Ovary (tissue), 9 donors: ENCODE measurements around the gene XIRP2. TPM values are rescaled to one million over a fixed set of nuclear protein-coding genes. Genes with fewer than 3 reads are reported as not detected.

Source experiments
- DNase-seq, 5 donors: peaks; one replicate each; pipeline ENCODE4 v3.0.0-alpha.2; 2019 to 2020
- H3K27ac ChIP-seq, 2 donors: fragments of 200-600 bp; one replicate each; pipeline versions ENCODE4 v1.5.1 to v1.8.0; 2019 to 2022
- H3K27me3 ChIP-seq: fragments of 200-600 bp; one replicate; pipeline ENCODE4 v1.8.0; 2022
- H3K36me3 ChIP-seq: fragments of 200-600 bp; sonication (generic); one replicate; pipeline ENCODE4 v1.5.1; 2019
- H3K4me1 ChIP-seq: one replicate; pipeline ENCODE4 v1.8.1; 2013; ENCODE audit warnings: mild to moderate bottlenecking, moderate library complexity; ENCODE audit not compliant: insufficient read depth
- H3K4me3 ChIP-seq: fragments of 200-600 bp; sonication (generic); one replicate; pipeline ENCODE4 v1.5.1; 2017
- H3K9me3 ChIP-seq, 2 donors: fragments of 200-600 bp in 1 of 2; sonication (generic) in 1 of 2; one replicate each; pipeline versions ENCODE4 v1.5.1 to v1.8.1; 2013 to 2019; ENCODE audit warnings: mild to moderate bottlenecking in 1 of 2, moderate library complexity in 1 of 2
- EP300 ChIP-seq: sonication (generic); formaldehyde crosslinking; IDR thresholded peaks from one replicate; pipeline ENCODE4 v1.6.1; 2017; ENCODE audit warnings: antibody characterized with exemption
- POLR2A ChIP-seq: fragments of 450-650 bp; IDR thresholded peaks from one replicate; pipeline ENCODE4 v1.6.1; 2017; ENCODE audit warnings: antibody characterized with exemption, mild to moderate bottlenecking, moderate library complexity
- WGBS, 3 donors: extraction: QIAGEN DNeasy Blood & Tissue Kit in 1 of 3; methylation state at CpG; one replicate each; pipeline versions ENCODE4 v1.1.5 to v1.1.7; 2013 to 2017; 5-methylcytosine and 5-hydroxymethylcytosine counted together
- intact Hi-C, 4 donors: fragments of 100-400 bp; cut with DNase I; formaldehyde crosslinking; loops; one replicate each; pipeline versions ENCODE4 v1.11.0 to v1.15.1; 2022 to 2023
- polyA plus RNA-seq, 2 donors: library from polyadenylated mRNA; stranded (reverse); fragments of 200-250 nt in 1 of 2; fragments of 350-450 nt in 1 of 2; fragmentation: Illumina TruSeq in 1 of 2; extraction: RNeasy Lipid Tissue Mini Kit (QIAGEN cat#74804) in 1 of 2; gene quantifications; one replicate each; pipeline ENCODE4 v1.2.3, GENCODE V29; 2013 to 2014
- total RNA-seq, 7 donors: library from RNA; depleted of rRNA in 2 of 7; stranded (reverse); fragments of >200 nt in 2 of 7; fragmentation: NEBNext Ultra II Directional in 3 of 7; extraction: Animal tissue kit (Norgen Biotek cat#: 25700) in 3 of 7; gene quantifications; one replicate each; pipeline versions ENCODE4 v1.1.0 to v1.2.4, GENCODE V29; 2016 to 2023
- TF ChIP-seq, protein P1 (sequence below), 3 donors: fragments of 450-650 bp in 2 of 3; fragments of 200-600 bp in 1 of 3; IDR thresholded peaks; one replicate each; pipeline versions ENCODE4 v1.5.1 to v1.8.0; 2016 to 2022; ENCODE audit warnings: antibody characterized with exemption in 3 of 3, mild to moderate bottlenecking in 1 of 3
- donor health status: DM: no; HTN: no; CAD: no; lungs with moderate emphysema.
- donor health status: DM: no; HTN: no; CAD: no.
- donor health status: Bipolar disorder and iron deficiency.
- donor health status: DM: yes; HTN: yes; CAD: no.
- donor health status: DM: no; HTN: no; CAD: no.
- donor health status: DM: yes; HTN: yes; CAD: no.

Gene XIRP2
- total and polyA plus RNA-seq, 9 donors = 0.03 to 0.47 (median 0.12) TPM; not detected in 4

DNA sequence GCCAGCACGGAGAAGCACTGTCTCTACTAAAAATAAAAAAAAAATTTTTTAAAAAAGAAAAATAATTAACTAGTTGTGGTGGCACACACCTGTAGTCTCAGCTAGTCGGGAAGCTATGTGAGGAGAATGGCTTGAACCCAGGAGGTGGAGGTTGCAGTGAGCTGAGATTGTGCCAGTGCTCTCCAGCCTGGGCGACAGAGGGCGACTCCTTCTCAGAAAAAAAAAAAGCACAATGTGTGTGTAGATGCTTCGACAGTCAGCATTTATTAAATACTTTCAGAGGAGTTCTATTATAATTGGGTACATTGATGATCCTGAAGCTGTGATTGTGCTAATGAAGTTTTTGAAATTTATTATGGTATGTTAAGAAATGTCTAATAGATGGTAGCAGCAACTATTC is 46.5 kb downstream of the XIRP2 start:
- WGBS, 3 donors = 67 to 76% (median 74%) methylated on average over 5 of the region's 5 CpGs
- Histone ChIP-seq H3K27me3 (no peaks in the 10 kb centered on the region), H3K36me3 (no peaks in the 10 kb centered on the region), H3K4me3 (no peak overlapping the region), H3K4me1 (no peaks in the 10 kb centered on the region), H3K27ac (no peak overlapping the region), H3K9me3 (no peaks in the 10 kb centered on the region)
- no peak for TF ChIP-seq POLR2A
- TF ChIP-seq, protein P1, sequence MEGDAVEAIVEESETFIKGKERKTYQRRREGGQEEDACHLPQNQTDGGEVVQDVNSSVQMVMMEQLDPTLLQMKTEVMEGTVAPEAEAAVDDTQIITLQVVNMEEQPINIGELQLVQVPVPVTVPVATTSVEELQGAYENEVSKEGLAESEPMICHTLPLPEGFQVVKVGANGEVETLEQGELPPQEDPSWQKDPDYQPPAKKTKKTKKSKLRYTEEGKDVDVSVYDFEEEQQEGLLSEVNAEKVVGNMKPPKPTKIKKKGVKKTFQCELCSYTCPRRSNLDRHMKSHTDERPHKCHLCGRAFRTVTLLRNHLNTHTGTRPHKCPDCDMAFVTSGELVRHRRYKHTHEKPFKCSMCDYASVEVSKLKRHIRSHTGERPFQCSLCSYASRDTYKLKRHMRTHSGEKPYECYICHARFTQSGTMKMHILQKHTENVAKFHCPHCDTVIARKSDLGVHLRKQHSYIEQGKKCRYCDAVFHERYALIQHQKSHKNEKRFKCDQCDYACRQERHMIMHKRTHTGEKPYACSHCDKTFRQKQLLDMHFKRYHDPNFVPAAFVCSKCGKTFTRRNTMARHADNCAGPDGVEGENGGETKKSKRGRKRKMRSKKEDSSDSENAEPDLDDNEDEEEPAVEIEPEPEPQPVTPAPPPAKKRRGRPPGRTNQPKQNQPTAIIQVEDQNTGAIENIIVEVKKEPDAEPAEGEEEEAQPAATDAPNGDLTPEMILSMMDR (IDR thresholded peaks at IDR 0.05) = no peak
- no peak for TF ChIP-seq EP300
- no peak for DNase-seq
- intact Hi-C loops = no loop called here

DNA sequence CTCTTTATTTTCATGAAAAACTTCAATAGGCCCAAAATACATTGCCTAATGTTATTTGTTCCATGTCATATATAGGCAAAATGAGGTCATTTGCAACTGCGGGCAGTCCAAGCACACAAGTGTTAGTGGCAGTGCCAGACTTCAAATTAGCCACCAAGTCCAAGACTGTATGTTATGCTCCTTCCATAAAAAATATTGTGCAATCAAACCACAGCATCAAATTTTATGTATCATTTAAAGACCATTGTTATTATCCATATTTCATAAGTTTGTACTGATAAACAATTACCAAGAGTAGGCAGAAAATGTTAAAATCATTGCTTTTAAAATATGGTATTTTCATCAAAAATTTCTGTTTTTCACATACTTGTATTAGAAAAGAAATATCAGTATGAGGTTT is 54.1 kb downstream of the XIRP2 start:
- Histone ChIP-seq H3K27ac (no peak overlapping the region), H3K36me3 (no peaks in the 10 kb centered on the region), H3K4me1 (no peaks in the 10 kb centered on the region), H3K9me3 (no peaks in the 10 kb centered on the region), H3K27me3 (no peaks in the 10 kb centered on the region), H3K4me3 (no peak overlapping the region)
- TF ChIP-seq, protein P1 (IDR thresholded peaks at IDR 0.05) = no peak
- no peak for TF ChIP-seq EP300
- no peak for TF ChIP-seq POLR2A
- intact Hi-C loops = no loop called here
- no peak for DNase-seq
- WGBS, 3 donors = 87 to 95% (median 94%) methylated on average over 1 of the region's 1 CpG

DNA sequence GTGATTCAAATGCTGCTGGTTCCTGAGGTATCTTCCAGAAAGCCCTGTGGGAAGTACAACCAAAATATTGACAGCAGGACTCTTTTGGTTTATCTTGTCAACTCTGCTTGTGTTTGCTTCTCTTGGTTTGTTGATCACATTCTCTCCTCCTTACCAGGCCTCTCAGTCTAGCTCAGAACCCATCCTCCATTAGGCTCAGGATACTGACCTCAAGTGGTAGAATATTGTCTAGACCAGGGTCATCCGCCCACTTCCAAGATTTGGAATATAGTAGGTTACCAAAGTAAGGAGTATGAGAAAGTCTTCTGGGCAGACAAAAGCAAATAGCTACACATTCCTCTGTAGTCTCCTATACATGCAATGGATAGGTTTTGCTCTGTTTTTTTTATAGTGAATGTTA is 56.6 kb downstream of the XIRP2 start:
- Histone ChIP-seq H3K4me3 (no peak overlapping the region), H3K36me3 (no peaks in the 10 kb centered on the region), H3K27me3 (no peaks in the 10 kb centered on the region), H3K9me3 (no peaks in the 10 kb centered on the region), H3K27ac (no peak overlapping the region), H3K4me1 (no peaks in the 10 kb centered on the region)
- no peak for DNase-seq
- TF ChIP-seq, protein P1 (IDR thresholded peaks at IDR 0.05) = no peak
- TF ChIP-seq POLR2A = no peak
- TF ChIP-seq EP300 = no peak
- 94 to 98% (median 97%) methylated on average over 1 of the region's 1 CpG for WGBS, 3 donors
- intact Hi-C loops = no loop called here

DNA sequence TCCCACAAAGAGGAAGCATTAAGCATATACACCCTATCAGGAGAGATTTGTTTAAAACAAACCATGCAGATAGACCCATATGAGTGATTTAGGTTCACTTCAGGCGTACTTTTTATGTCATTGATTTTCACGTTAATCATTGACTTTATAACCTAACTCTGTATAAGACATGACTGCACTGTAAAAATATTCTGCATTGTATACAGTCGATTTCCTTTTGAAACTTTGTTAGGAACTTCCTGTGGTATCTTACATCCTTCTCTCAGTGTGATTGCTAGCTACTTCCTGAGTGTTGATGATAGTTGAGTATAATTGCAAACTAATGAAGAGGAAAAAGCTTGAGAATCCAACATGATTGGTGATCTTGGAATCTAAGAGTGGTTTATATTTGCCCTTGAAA is 69.4 kb downstream of the XIRP2 start:
- Histone ChIP-seq H3K27me3 (no peaks in the 10 kb centered on the region), H3K27ac (no peak overlapping the region), H3K4me1 (no peaks in the 10 kb centered on the region), H3K9me3 (no peaks in the 10 kb centered on the region), H3K36me3 (no peaks in the 10 kb centered on the region), H3K4me3 (no peak overlapping the region)
- WGBS, 3 donors = 68 to 77% (median 75%) methylated on average over 3 of the region's 3 CpGs
- intact Hi-C loops = no loop called here
- TF ChIP-seq EP300 (no peak), POLR2A (no peak)
- TF ChIP-seq, protein P1 (IDR thresholded peaks at IDR 0.05) = no peak
- DNase-seq = no peak
